GM21515 (cell line): ENCODE results near the gene CCDC148.
"Not testable (repeated sequence)": the region's sequence is repeated elsewhere in the genome, so short reads cannot be mapped to it uniquely, and the experiment has no call there.

Experiments
- ATAC-seq: cut with Tn5 transposase; IDR thresholded peaks from one replicate; pipeline ENCODE4 v1.9.1; 2021; ENCODE audit not compliant: unreplicated experiment

The CCDC148 gene

GRCh38 chr2:158300394-158300793, 156.2 kb downstream of the CCDC148 start:
- ATAC-seq = no peak

GRCh38 chr2:158297606-158298005, 158.9 kb downstream of the CCDC148 start:
- no peak for ATAC-seq

GRCh38 chr2:158297120-158297519, 159.4 kb downstream of the CCDC148 start:
- no peak for ATAC-seq

- ATAC-seq = no peak
Observed at GRCh38 chr2:158293722-158294121, 162.8 kb downstream of the CCDC148 start.

GRCh38 chr2:158291544-158292180, 164.9 kb downstream of the CCDC148 start:
- no peak for ATAC-seq

- ATAC-seq = no peak
Observed at GRCh38 chr2:158290225-158290624, 166.3 kb downstream of the CCDC148 start.

GRCh38 chr2:158276619-158277471, 179.7 kb downstream of the CCDC148 start:
- ATAC-seq = no peak

- no peak for ATAC-seq
Observed at GRCh38 chr2:158273791-158274190, 182.8 kb downstream of the CCDC148 start.

GRCh38 chr2:158270536-158270935, 186.0 kb downstream of the CCDC148 start:
- ATAC-seq = no peak

- no peak for ATAC-seq
Observed at GRCh38 chr2:158269143-158269542, 187.4 kb downstream of the CCDC148 start.

- no peak for ATAC-seq
Observed at GRCh38 chr2:158266111-158266510, 190.4 kb downstream of the CCDC148 start.

- ATAC-seq = no peak
Observed at GRCh38 chr2:158255257-158255656, 201.3 kb downstream of the CCDC148 start.

- ATAC-seq = no peak
Observed at GRCh38 chr2:158253170-158253569, 203.4 kb downstream of the CCDC148 start.

GRCh38 chr2:158251356-158251755, 205.2 kb downstream of the CCDC148 start:
- ATAC-seq = no peak

- ATAC-seq = no peak
Observed at GRCh38 chr2:158243392-158243791, 213.2 kb downstream of the CCDC148 start.

- no peak for ATAC-seq
Observed at GRCh38 chr2:158242280-158242679, 214.3 kb downstream of the CCDC148 start.

- ATAC-seq = no peak
Observed at GRCh38 chr2:158240975-158241374, 215.6 kb downstream of the CCDC148 start.

- no peak for ATAC-seq
Observed at GRCh38 chr2:158239271-158239670, 217.3 kb downstream of the CCDC148 start.

- no peak for ATAC-seq
Observed at GRCh38 chr2:158234497-158234896, 222.1 kb downstream of the CCDC148 start.

- ATAC-seq = no peak
Observed at GRCh38 chr2:158232476-158232875, 224.1 kb downstream of the CCDC148 start.

- ATAC-seq = no peak
Observed at GRCh38 chr2:158228943-158229508, 227.5 kb downstream of the CCDC148 start.

- ATAC-seq = not testable (repeated sequence)
Observed at GRCh38 chr2:158223066-158223465, 233.5 kb downstream of the CCDC148 start.
